G401.6 (cell line): Measurements from ENCODE around the gene CD4.
"Not testable (repeated sequence)": the region's sequence is repeated elsewhere in the genome, so short reads cannot be mapped to it uniquely, and the experiment has no call there.

Experiments
- FAIRE-seq: peaks from 2 replicates; lab custom pipeline; 2012; peaks lifted over from hg19 to GRCh38; lab: Jason Lieb, UNC

CD4 gene

DNA sequence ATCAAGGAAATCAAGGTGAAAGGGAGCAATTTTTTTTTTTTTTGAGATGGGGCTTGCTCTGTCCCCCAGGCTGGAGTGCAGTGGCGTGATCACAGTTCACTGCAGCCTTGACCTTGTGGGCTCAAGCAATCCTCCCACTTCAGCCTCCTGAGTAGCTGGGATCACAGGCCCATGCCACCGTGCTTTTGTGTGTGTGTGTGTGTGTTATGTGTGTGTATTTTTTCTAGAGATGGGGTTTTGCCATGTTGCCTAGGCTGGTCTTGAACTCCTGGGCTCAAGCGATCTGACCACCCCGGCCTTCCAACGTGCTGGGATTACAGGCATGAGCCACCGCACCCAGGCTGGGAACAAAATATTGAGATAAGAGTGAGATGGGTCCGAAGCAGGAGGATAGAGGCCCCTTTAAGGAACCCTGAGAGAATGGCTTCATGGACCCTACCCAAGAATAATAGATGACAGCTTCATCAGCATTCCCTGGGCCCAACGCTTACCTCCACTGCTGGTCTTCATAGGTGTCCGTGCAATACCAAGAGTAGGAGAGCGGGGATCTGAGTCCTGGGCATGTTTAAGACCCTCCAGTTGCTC, 60.7 kb downstream of the CD4 start:
- no peak for FAIRE-seq

- FAIRE-seq: no peak
Observed at GRCh38 chr12:6850796-6851152, 61.4 kb downstream of the CD4 start.

DNA sequence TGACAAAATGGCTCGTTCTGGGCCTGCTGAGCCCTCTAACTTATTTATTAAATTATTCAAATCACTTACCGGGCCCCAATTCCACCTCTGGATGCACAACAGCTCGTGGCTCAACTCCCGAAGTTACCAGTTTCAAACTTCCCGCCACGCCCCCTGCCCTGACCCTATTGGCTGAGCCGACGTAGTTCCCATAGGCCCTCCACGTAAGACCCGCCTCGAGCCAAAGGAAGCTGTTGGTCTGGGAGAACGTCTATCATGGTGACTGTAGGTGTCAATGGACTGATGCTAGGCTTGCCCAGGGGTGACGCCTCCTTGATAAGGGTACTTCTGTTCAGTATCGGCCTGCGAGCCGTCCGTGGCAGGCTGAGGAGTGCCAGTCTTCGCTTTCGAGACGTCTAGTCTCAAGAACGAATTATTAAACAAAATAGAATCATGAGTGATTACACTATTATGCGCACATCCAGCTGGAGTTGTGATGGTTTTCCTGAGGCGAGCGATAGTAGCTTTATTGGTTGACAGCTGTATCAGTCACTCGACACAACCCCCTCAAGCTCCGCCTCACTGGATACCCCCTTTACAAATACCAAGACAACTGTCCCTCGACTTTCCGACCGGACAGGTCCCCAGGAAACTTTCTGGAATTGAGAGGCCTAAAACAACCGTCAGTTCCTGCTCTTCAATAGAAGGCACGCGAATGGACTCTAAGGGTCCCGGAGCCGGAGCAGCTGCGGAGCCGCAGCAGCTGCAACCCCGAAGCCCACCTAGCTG, 62.0 kb downstream of the CD4 start, which contains the start of gene CDCA3:
CDCA3 (minus strand) TSS at position 134 of the 768 bp plus-strand sequence. CDS start 334 bp downstream, outside the sequence.
- peak; percentile 97 for FAIRE-seq

DNA sequence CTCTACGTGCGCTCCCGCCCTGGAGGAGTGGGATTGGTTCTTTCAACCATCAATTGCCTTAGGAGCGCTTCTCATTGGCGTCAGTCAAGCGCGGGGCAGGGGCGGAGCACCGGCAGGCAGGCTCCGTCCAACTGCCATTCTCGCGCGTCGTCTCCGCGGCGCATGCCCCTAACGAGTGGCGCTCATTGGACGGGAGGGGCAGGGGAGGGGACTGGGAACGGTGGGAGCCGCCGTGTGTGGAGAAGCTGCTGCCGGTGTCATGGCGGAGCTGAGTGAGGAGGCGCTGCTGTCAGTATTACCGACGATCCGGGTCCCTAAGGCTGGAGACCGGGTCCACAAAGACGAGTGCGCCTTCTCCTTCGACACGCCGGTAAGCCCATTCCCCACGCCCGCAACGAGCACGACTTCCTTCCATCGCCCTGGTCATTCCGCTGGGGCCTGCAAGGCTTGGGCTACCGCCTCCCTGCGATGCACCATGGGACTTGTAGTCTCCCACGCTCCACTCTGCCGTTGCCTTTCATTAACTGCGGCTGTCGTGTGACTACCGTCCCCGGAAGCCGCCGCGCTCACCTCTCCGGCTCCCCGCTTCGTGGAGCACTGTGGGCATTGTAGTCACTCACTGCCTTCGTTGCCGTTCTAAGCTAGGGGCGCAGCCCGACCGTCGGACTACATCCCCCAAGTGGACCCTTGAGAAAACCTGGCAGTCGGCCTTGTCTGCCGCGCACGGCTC, 62.8 kb downstream of the CD4 start, which contains the start of gene USP5:
USP5 (plus strand) TSS at position 230 of the 730 bp plus-strand sequence; CDS start at position 260, 30 bp downstream.
- peak; percentile 96 for FAIRE-seq

DNA sequence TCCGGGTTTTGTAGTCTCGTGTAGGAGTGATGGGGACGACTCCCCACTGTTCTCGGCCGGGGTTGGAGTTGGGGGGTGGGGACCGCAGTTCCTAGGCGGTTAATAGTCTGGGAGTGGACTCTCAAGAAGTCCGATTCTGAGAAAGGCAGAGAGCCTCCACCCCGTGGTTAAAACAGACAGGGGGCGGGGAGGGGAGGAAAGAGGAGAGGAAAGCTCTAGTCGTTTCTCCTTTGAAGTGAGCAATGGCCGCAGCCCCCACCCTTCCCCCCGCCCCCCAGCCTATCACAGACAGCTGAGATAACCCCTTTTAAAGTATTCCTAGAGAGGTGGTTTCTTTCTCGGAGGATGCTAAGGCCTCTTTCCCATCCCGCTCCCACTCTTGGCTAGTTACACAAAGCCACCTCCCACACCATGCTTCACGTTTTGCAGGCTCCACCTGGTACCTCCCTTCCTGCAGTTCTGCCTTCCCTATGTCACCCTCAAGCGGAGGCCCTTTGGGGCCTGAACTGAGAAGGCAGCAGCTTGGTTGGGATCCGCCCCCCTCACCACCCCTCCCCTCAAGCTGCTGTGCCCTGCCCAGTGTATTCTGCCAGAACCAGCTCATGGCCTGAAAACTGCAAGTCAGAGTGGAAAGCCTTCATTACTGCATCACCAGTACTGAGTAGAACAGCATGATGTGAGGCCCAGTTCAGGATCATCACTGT, 63.5 kb downstream of the CD4 start:
- no peak for FAIRE-seq

DNA sequence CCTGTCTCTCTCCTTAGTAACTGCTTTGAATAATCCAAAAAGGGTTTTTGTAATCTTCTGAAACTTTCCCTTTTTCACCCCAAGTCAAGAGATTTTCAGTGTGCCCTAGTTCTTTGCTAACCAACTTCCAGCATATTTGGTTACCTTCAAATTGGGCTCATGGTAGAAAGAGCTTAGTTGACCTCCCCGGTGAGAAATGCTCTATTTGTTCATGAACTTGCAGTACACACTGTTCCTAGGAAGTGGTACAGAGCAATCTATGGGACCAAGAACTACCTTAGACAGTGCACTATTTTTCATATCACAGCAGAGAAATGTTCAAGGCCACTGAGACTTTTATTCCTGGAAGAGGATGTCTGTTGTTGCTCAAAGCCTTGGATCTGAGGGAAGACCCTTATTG, 64.3 kb downstream of the CD4 start:
- FAIRE-seq: no peak

GRCh38 chr12:6854036-6854435, 64.7 kb downstream of the CD4 start:
- no peak for FAIRE-seq

- no peak for FAIRE-seq
Observed at GRCh38 chr12:6855322-6855721, 66.0 kb downstream of the CD4 start.

DNA sequence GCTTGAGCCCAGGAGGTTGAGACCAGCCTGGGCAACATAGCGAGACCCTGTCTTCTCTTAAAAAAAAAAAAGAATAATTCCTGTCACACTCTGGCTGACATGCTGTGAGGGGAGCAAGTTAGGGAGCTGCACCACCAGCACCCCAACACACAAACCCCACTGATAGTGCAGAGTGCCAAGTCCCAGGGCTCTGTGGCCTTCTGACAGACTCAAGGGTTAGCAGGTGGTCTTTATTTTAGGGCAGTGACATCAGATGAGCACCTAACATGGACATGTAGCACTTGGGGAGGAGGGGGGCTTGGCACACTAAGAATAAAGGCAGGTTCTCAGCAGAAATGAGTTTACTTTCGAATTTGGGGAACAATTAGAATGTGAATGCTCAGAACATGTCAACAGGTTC, 69.5 kb downstream of the CD4 start:
- no peak for FAIRE-seq

DNA sequence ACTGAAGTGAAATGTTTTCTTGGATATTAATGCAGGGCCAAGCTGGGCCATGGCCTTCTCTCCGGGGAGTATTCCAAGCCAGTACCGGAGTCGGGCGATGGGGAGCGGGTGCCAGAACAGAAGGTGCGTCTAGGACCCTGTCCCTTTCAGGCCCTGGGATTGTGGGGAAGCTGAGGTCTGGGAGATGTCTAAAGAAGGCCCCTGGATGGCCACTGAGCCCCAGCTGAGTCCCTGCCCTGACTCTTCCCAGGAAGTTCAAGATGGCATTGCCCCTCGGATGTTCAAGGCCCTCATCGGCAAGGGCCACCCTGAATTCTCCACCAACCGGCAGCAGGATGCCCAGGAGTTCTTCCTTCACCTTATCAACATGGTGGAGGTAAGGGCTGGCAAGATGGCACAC, 70.8 kb downstream of the CD4 start:
- FAIRE-seq: no peak

DNA sequence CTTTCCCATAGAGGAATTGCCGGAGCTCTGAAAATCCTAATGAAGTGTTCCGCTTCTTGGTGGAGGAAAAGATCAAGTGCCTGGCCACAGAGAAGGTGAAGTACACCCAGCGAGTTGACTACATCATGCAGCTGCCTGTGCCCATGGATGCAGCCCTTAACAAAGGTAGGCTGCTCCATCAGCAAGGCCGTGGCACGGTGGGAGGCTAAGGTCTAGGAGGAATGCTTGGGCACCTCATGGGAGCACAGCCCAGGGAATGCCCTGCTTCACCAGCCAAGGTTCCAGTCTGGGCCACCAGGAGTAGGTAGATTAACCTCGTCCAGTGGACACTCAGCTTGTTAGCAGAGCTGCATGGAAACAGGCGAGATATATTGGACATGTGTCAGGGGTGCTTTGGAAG, 71.6 kb downstream of the CD4 start:
- no peak for FAIRE-seq

DNA sequence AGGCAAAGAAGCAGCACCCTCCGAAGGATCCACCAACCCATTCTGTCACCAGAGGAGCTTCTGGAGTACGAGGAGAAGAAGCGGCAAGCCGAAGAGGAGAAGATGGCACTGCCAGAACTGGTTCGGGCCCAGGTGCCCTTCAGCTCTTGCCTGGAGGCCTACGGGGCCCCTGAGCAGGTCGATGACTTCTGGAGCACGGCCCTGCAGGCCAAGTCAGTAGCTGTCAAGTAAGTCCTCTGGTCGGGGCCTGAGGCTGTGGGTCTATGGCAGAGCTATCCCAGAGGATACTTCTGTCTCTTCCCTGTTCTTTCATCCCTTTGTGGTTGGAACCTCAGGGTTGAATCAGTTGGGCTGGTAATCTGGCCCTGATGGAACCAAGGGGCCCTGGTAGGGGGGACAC, 72.1 kb downstream of the CD4 start:
- no peak for FAIRE-seq

DNA sequence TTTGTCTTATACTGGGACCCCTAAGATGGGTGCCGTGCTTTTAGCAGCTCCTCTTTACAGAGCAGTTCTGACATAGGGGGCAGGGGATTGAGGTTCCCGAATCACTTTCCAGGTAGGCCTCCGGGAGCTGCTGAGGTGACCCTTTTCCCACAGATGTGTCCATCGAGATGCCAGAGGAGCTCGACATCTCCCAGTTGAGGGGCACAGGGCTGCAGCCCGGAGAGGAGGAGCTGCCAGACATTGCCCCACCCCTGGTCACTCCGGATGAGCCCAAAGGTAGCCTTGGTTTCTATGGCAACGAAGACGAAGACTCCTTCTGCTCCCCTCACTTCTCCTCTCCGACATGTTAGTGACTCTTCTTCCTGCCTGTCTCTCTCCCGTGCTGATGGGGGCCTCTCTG, 73.7 kb downstream of the CD4 start:
- FAIRE-seq: no peak

GRCh38 chr12:6863586-6864321, 74.4 kb downstream of the CD4 start:
- FAIRE-seq: no peak

DNA sequence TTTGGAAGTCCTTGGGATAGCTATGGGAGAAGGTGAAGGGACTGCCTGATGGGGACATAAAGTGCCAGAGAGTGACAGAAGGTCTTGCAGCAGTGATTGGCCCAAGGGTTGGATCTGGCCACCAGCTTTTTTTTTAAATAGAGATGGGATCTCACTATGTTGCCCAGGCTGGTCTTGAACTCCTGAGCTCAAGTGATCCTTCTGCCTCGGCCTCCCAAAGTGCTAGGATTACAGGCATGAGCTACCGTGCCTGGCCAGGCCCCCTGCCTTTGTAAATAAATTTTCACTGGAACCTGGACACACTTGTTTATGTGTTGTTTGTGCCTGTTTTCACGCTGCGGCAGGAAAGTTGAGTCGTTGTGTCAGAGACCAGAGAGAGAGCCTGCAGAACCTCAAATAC, 76.0 kb downstream of the CD4 start:
- not testable (repeated sequence) for FAIRE-seq

GRCh38 chr12:6866163-6866919, 77.0 kb downstream of the CD4 start:
- no peak for FAIRE-seq

DNA sequence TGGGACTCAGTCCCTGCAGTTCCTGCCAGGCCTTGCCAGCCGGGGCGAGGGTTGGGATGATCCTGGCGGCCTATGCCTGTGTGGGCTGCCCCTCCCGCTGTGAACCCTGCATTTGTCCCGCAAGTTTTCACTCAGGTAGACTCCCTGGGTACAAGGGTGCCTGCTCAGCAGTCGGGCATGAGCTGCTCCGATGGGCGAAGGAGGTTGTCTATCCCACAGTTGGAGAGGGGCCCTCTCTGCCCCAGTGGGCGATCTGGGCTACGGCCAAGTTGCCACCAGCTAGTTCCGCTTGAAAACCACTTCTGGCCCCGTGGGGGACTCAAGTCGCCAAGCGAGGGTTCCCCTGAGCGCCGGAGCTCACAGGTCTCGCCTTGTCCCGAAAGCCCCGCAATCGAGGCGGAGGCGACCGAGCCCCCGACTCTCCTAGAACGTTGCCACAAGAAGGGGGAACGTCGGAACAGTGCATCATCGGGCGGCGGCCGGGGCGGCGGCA, 77.6 kb downstream of the CD4 start:
- no peak for FAIRE-seq

DNA sequence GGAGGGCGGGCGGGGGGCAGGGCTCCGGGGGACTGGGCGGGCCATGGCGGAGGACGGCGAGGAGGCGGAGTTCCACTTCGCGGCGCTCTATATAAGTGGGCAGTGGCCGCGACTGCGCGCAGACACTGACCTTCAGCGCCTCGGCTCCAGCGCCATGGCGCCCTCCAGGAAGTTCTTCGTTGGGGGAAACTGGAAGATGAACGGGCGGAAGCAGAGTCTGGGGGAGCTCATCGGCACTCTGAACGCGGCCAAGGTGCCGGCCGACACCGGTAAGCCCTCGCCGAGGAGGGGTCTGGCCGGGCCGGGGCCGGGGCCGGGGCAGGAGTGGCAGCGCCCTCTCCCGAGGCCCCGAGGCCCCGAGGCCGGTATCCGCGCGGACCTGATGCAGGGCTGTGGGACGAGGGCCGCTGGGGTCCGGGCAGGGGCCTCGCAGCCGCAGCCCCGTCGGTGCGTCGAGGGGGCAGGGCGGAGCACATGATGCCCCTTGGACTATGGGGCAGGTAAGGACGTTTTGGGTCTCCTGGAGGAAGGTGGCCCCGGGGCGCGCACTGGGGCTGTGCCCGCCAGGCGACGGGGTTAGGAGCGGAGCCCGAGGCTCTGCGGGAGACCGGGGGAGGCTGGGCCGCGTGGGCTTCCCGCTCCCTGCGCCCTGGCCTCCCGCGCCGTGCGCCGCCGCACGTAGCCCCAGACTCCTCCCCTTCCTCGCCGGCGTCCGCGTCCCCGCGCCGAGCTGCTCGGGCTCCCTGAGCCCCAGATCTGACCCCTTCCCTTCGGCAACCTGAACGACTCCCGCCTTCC, 78.3 kb downstream of the CD4 start, which contains the start of gene TPI1:
TPI1 (plus strand) TSS at position 119 of the 798 bp plus-strand sequence; CDS start at position 155, 36 bp downstream.
- FAIRE-seq: no peak

DNA sequence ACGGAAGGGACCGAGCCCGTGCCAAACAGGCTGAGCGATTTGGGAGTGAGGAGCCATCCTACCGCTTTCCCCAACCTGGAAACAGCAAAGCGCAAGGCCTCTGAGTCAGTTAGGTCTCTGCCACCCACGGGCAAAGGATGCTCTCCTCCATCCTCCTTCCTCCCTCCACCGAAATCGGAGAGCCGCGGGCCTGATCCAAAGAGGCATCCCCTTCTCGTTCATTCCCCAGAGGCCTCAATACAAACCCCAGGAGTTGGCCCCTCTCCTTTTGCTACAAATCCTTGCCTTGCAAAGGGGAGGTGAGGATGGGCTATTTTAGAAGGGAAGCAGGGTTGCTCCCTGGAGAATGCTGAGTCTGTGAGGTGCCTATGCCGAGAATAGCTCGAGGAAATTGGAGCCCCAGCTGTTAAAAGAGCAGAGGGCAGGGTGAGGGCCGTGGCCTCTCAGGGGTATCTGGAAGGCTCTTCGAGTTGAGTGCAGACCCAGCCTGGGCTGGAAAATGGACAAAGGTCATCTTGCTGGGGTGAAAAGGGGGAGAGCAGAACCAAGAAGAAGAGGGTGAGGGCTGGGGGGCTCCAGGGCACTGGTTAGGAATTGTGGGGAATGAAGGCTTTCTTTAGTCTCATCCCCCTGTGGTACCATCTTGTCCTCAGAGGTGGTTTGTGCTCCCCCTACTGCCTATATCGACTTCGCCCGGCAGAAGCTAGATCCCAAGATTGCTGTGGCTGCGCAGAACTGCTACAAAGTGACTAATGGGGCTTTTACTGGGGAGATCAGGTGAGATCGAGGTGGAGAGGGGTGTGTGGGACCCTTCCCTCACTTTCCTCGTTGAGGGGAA, 79.1 kb downstream of the CD4 start:
- no peak for FAIRE-seq
